ENCODE results near the gene MAP3K7.

Gene MAP3K7

GRCh38 chr6:90471263-90471662, 115.6 kb downstream of the MAP3K7 start:
- H3F3A ChIP-seq (ENCODE audit: insufficient read depth, low read length) = peaks cover 25% of the 10 kb centered on the region
- peaks cover 47% of the 10 kb centered on the region for H3K4me1 ChIP-seq (ENCODE audit: low read length)
- H3K4me2 ChIP-seq (ENCODE audit: low read depth, low read length) = no peak overlapping the region
- no peak overlapping the region for H3K4me3 ChIP-seq (ENCODE audit: low read length)
- H3K9me3 ChIP-seq (replicated peaks; ENCODE audit: insufficient read depth, low read length) = no peaks in the 10 kb centered on the region
- no peak overlapping the region for H2AFZ ChIP-seq (ENCODE audit: low read length)
- H4K20me1 ChIP-seq (ENCODE audit: insufficient read depth, low read length) = no peaks in the 10 kb centered on the region
- TF ChIP-seq EZH2 (optimal IDR thresholded peaks at IDR 0.05; ENCODE audit: low read depth, low read length) (no peak), CTCF (IDR thresholded peaks at IDR 0.05; ENCODE audit: low read length) (no peak), EZH2phosphoT487 (IDR thresholded peaks at IDR 0.05; ENCODE audit: low read length) (no peak)
- H3K27me3 ChIP-seq (replicated peaks; ENCODE audit: insufficient read depth, low read length) = no peaks in the 10 kb centered on the region
- H3K79me2 ChIP-seq (ENCODE audit: low read length) = no peaks in the 10 kb centered on the region
- DNase-seq = peak; percentile 41
- no peaks in the 10 kb centered on the region for H3K9me2 ChIP-seq (replicated peaks; ENCODE audit: insufficient read depth, low read length)
- H3K27ac ChIP-seq (ENCODE audit: low read length) = no peak overlapping the region
- H3K9ac ChIP-seq (ENCODE audit: low read length) = no peak overlapping the region
- H3K36me3 ChIP-seq (replicated peaks; ENCODE audit: insufficient read depth, low read length) = no peaks in the 10 kb centered on the region

GRCh38 chr6:90469906-90470305, 117.0 kb downstream of the MAP3K7 start:
- Histone ChIP-seq H3K4me1 (ENCODE audit: low read length) (peaks cover 39% of the 10 kb centered on the region), H4K20me1 (ENCODE audit: insufficient read depth, low read length) (no peaks in the 10 kb centered on the region), H3K9ac (ENCODE audit: low read length) (no peak overlapping the region), H3F3A (ENCODE audit: insufficient read depth, low read length) (peaks cover 16% of the 10 kb centered on the region), H3K27ac (ENCODE audit: low read length) (no peak overlapping the region), H3K27me3 (replicated peaks; ENCODE audit: insufficient read depth, low read length) (no peaks in the 10 kb centered on the region), H3K36me3 (replicated peaks; ENCODE audit: insufficient read depth, low read length) (no peaks in the 10 kb centered on the region), H3K79me2 (ENCODE audit: low read length) (no peaks in the 10 kb centered on the region), H2AFZ (ENCODE audit: low read length) (no peak overlapping the region), H3K9me2 (replicated peaks; ENCODE audit: insufficient read depth, low read length) (no peaks in the 10 kb centered on the region), H3K9me3 (replicated peaks; ENCODE audit: insufficient read depth, low read length) (no peaks in the 10 kb centered on the region), H3K4me3 (ENCODE audit: low read length) (no peak overlapping the region), H3K4me2 (ENCODE audit: low read depth, low read length) (no peak overlapping the region)
- no peak for TF ChIP-seq EZH2 (optimal IDR thresholded peaks at IDR 0.05; ENCODE audit: low read depth, low read length)
- TF ChIP-seq EZH2phosphoT487 (IDR thresholded peaks at IDR 0.05; ENCODE audit: low read length) = no peak
- TF ChIP-seq CTCF (IDR thresholded peaks at IDR 0.05; ENCODE audit: low read length) = no peak
- no peak for DNase-seq

GRCh38 chr6:90468859-90469258, 118.0 kb downstream of the MAP3K7 start:
- no peak for TF ChIP-seq EZH2 (optimal IDR thresholded peaks at IDR 0.05; ENCODE audit: low read depth, low read length)
- TF ChIP-seq CTCF (IDR thresholded peaks at IDR 0.05; ENCODE audit: low read length) = no peak
- TF ChIP-seq EZH2phosphoT487 (IDR thresholded peaks at IDR 0.05; ENCODE audit: low read length) = no peak
- no peaks in the 10 kb centered on the region for H4K20me1 ChIP-seq (ENCODE audit: insufficient read depth, low read length)

More at GRCh38 chr6:90468859-90469258, 118.0 kb downstream of the MAP3K7 start:
- peaks cover 31% of the 10 kb centered on the region for H3K4me1 ChIP-seq (ENCODE audit: low read length)
- no peaks in the 10 kb centered on the region for H3K27me3 ChIP-seq (replicated peaks; ENCODE audit: insufficient read depth, low read length)
- no peak overlapping the region for H3K4me2 ChIP-seq (ENCODE audit: low read depth, low read length)
- peaks cover 9% of the 10 kb centered on the region for H3F3A ChIP-seq (ENCODE audit: insufficient read depth, low read length)
- no peaks in the 10 kb centered on the region for H3K9me3 ChIP-seq (replicated peaks; ENCODE audit: insufficient read depth, low read length)
- DNase-seq = no peak
- H3K9ac ChIP-seq (ENCODE audit: low read length) = no peak overlapping the region
- no peaks in the 10 kb centered on the region for H3K79me2 ChIP-seq (ENCODE audit: low read length)
- no peaks in the 10 kb centered on the region for H3K9me2 ChIP-seq (replicated peaks; ENCODE audit: insufficient read depth, low read length)
- no peak overlapping the region for H2AFZ ChIP-seq (ENCODE audit: low read length)
- H3K36me3 ChIP-seq (replicated peaks; ENCODE audit: insufficient read depth, low read length) = no peaks in the 10 kb centered on the region
- H3K4me3 ChIP-seq (ENCODE audit: low read length) = no peak overlapping the region
- no peak overlapping the region for H3K27ac ChIP-seq (ENCODE audit: low read length)

Data from MM.1S (cell line).